H1 (cell line): ENCODE results near the gene TAAR1. TPM values are rescaled to one million over a fixed set of nuclear protein-coding genes. Genes with fewer than 3 reads are reported as not detected.
A peak's percentile ranks its signal among the peaks of the same experiment; 100 is the strongest.

ENCODE experiments used
- CTCF ChIA-PET: fragments of 300-600 bp; sonication (Branson Sonifier 250); formaldehyde crosslinking; loops from one replicate; lab custom pipeline; 2021; ENCODE audit not compliant: partially characterized antibody; lab: Charles Lee
- POLR2A ChIA-PET: fragments of 300-600 bp; sonication (Branson Sonifier 250); formaldehyde crosslinking; loops from one replicate; lab custom pipeline; 2021; ENCODE audit warnings: inconsistent platforms; ENCODE audit not compliant: partially characterized antibody; lab: Charles Lee
- DNase-seq, 2 experiments: peaks; one replicate each; pipeline versions ENCODE4 v3.0.0 to v3.0.0-alpha.2; 2010 to 2022; ENCODE audit warnings: low spot score in 2 of 2, low read depth in 1 of 2, mixed read lengths in 1 of 2
- FAIRE-seq: peaks from 2 replicates; lab custom pipeline; 2011; peaks lifted over from hg19 to GRCh38; lab: Jason Lieb, UNC
- H2AFZ ChIP-seq: 2 replicates; pipeline ENCODE4 v1.8.1; 2012; ENCODE audit warnings: low read length, inconsistent platforms
- H2AK5ac ChIP-seq: 2 replicates; pipeline ENCODE4 v1.6.1; 2013; ENCODE audit warnings: low read depth, low read length
- H2BK120ac ChIP-seq: replicated peaks from 2 replicates; pipeline ENCODE3; 2013; ENCODE audit warnings: low read depth, low read length, inconsistent platforms
- H2BK12ac ChIP-seq: 2 replicates; pipeline ENCODE4 v1.6.1; 2013; ENCODE audit warnings: low read depth, low read length
- H2BK15ac ChIP-seq: 2 replicates; pipeline ENCODE4 v1.6.1; 2013; ENCODE audit warnings: low read length
- H2BK20ac ChIP-seq: 2 replicates; pipeline ENCODE4 v1.6.1; 2013; ENCODE audit warnings: low read length
- H2BK5ac ChIP-seq: 2 replicates; pipeline ENCODE4 v1.6.1; 2013; ENCODE audit warnings: low read depth, low read length
- H3K14ac ChIP-seq: 2 replicates; pipeline ENCODE4 v1.6.1; 2013; ENCODE audit warnings: inconsistent platforms; ENCODE audit not compliant: insufficient read length
- H3K18ac ChIP-seq: 2 replicates; pipeline ENCODE4 v1.6.1; 2013; ENCODE audit warnings: low read length; ENCODE audit errors: extremely low read depth
- H3K23ac ChIP-seq: 2 replicates; pipeline ENCODE4 v1.6.1; 2013; ENCODE audit warnings: inconsistent platforms; ENCODE audit not compliant: insufficient read length
- H3K23me2 ChIP-seq: 2 replicates; pipeline ENCODE4 v1.6.1; 2013; ENCODE audit warnings: low read depth, low read length
- H3K27ac ChIP-seq: 2 replicates; pipeline ENCODE4 v1.6.1; 2011; ENCODE audit warnings: low read depth, low read length, inconsistent platforms
- H3K27me3 ChIP-seq, 4 experiments: replicated peaks in 1 of 4; 1 replicate in 1 of 4; 2 replicates in 3 of 4; pipeline versions ENCODE4 v1.6.1 to v1.8.1; 2011 to 2013; ENCODE audit warnings: low read length in 3 of 4, mild to moderate bottlenecking in 3 of 4, inconsistent platforms in 2 of 4, mixed read lengths in 2 of 4, moderate library complexity in 1 of 4; ENCODE audit not compliant: control insufficient read depth in 3 of 4, insufficient read depth in 3 of 4; ENCODE audit errors: extremely low read depth in 1 of 4
- H3K36me3 ChIP-seq, 4 experiments: 2 replicates each; pipeline versions ENCODE4 v1.6.1 to v1.8.1; 2011 to 2013; ENCODE audit warnings: mild to moderate bottlenecking in 4 of 4, low read length in 3 of 4, moderate library complexity in 2 of 4, control low read depth in 1 of 4, inconsistent platforms in 1 of 4; ENCODE audit not compliant: insufficient read depth in 4 of 4, control insufficient read depth in 2 of 4
- H3K4ac ChIP-seq: replicated peaks from 2 replicates; pipeline ENCODE3; 2013; ENCODE audit warnings: low read length, low read depth, mixed read lengths, inconsistent platforms; ENCODE audit not compliant: insufficient read length
- H3K4me1 ChIP-seq, 4 experiments: replicated peaks in 1 of 4; 1 replicate in 1 of 4; 2 replicates in 3 of 4; pipeline versions ENCODE4 v1.6.1 to v1.8.1; 2011 to 2013; ENCODE audit warnings: low read length in 3 of 4, inconsistent platforms in 2 of 4, mixed read lengths in 1 of 4; ENCODE audit not compliant: insufficient read depth in 4 of 4, control insufficient read depth in 3 of 4
- H3K4me2 ChIP-seq, 2 experiments: 2 replicates each; pipeline versions ENCODE4 v1.6.1 to v1.8.1; 2011 to 2013; ENCODE audit warnings: low read depth in 2 of 2, low read length in 2 of 2, control low read depth in 1 of 2, inconsistent platforms in 1 of 2, mild to moderate bottlenecking in 1 of 2; ENCODE audit not compliant: insufficient read depth in 1 of 2
- H3K4me3 ChIP-seq, 4 experiments: fragments of 200-600, 300-600 bp in 1 of 4; sonication (generic), shearing (Covaris generic), sonication (Bioruptor Twin) in 1 of 4; 2 replicates each; pipeline versions ENCODE4 v1.5.1 to v1.8.1; 2011 to 2016; ENCODE audit warnings: low read length in 4 of 4, low read depth in 3 of 4, control low read depth in 2 of 4, inconsistent platforms in 2 of 4, mild to moderate bottlenecking in 2 of 4, mixed read lengths in 1 of 4, moderate library complexity in 1 of 4; ENCODE audit not compliant: insufficient read depth in 2 of 4; ENCODE audit errors: extremely low read depth in 1 of 4
- H3K56ac ChIP-seq: replicated peaks from 2 replicates; pipeline ENCODE3; 2013; ENCODE audit warnings: low read depth, mild to moderate bottlenecking, mixed read lengths, low read length, inconsistent platforms; ENCODE audit not compliant: insufficient read length
- H3K79me1 ChIP-seq: 2 replicates; pipeline ENCODE4 v1.6.1; 2013; ENCODE audit warnings: low read depth, low read length, control low read depth
- H3K79me2 ChIP-seq, 2 experiments: 2 replicates each; pipeline versions ENCODE4 v1.6.1 to v1.8.1; 2012 to 2013; ENCODE audit warnings: low read length in 2 of 2, mild to moderate bottlenecking in 2 of 2, inconsistent platforms in 1 of 2; ENCODE audit not compliant: insufficient read depth in 2 of 2, control insufficient read depth in 1 of 2
- H3K9ac ChIP-seq, 4 experiments: replicated peaks in 1 of 4; 1 replicate in 1 of 4; 2 replicates in 3 of 4; pipeline versions ENCODE4 v1.6.1 to v1.8.1; 2011 to 2013; ENCODE audit warnings: low read depth in 3 of 4, low read length in 3 of 4, control low read depth in 2 of 4, mild to moderate bottlenecking in 2 of 4, moderate library complexity in 2 of 4, inconsistent platforms in 1 of 4; ENCODE audit errors: extremely low read depth in 1 of 4
- H3K9me3 ChIP-seq, 2 experiments: 2 replicates each; pipeline versions ENCODE4 v1.6.1 to v1.8.1; 2012 to 2013; ENCODE audit warnings: mild to moderate bottlenecking in 2 of 2, moderate library complexity in 2 of 2, control low read depth in 1 of 2, inconsistent platforms in 1 of 2, low read depth in 1 of 2, low read length in 1 of 2, mixed read lengths in 1 of 2; ENCODE audit not compliant: insufficient read depth in 2 of 2
- H4K20me1 ChIP-seq, 2 experiments: replicated peaks in 1 of 2; 2 replicates each; pipeline versions ENCODE3 to v1.8.1; 2011 to 2013; ENCODE audit warnings: inconsistent platforms in 2 of 2, low read length in 2 of 2, mild to moderate bottlenecking in 1 of 2; ENCODE audit not compliant: insufficient read depth in 2 of 2, control insufficient read depth in 1 of 2
- H4K5ac ChIP-seq: 2 replicates; pipeline ENCODE4 v1.6.1; 2013; ENCODE audit warnings: low read length, low read depth, mixed read lengths, inconsistent platforms; ENCODE audit not compliant: insufficient read length
- H4K8ac ChIP-seq: 2 replicates; pipeline ENCODE4 v1.8.0; 2013; ENCODE audit warnings: mild to moderate bottlenecking, moderate library complexity, low read length, inconsistent platforms; ENCODE audit not compliant: insufficient read depth; ENCODE audit errors: extremely low read depth
- H4K91ac ChIP-seq: replicated peaks from 2 replicates; pipeline ENCODE3; 2013; ENCODE audit warnings: low read length, mixed read lengths, inconsistent platforms; ENCODE audit not compliant: insufficient read length
- BACH1 ChIP-seq: IDR thresholded peaks from 2 replicates; pipeline ENCODE4 v1.6.1; 2012; ENCODE audit warnings: low read length, improper control_type of control experiment
- BCL11A ChIP-seq, 2 experiments: IDR thresholded peaks; one replicate each; pipeline ENCODE4 v1.6.1; 2011; ENCODE audit warnings: low read depth in 2 of 2, low read length in 2 of 2, mild to moderate bottlenecking in 2 of 2
- BRCA1 ChIP-seq: IDR thresholded peaks from 2 replicates; pipeline ENCODE4 v1.6.1; 2012; ENCODE audit warnings: low read depth, low read length, improper control_type of control experiment
- E2F6 ChIP-seq: IDR thresholded peaks from 2 replicates; pipeline ENCODE4 v1.6.1; 2012; ENCODE audit warnings: inconsistent platforms
- EGR1 ChIP-seq: IDR thresholded peaks from 2 replicates; pipeline ENCODE4 v1.6.1; 2011; ENCODE audit warnings: low read depth, low read length, borderline replicate concordance
- HDAC2 ChIP-seq, 2 experiments: fragments of 300-600 bp in 1 of 2; sonication (generic) in 1 of 2; IDR thresholded peaks; 2 replicates each; pipeline ENCODE4 v1.6.1; 2011 to 2012; ENCODE audit warnings: low read depth in 2 of 2, low read length in 2 of 2, mild to moderate bottlenecking in 2 of 2, moderate library complexity in 2 of 2, borderline replicate concordance in 1 of 2, inconsistent platforms in 1 of 2
- JUN ChIP-seq: IDR thresholded peaks from 2 replicates; pipeline ENCODE4 v1.6.1; 2011; ENCODE audit warnings: low read depth, mild to moderate bottlenecking, improper control_type of control experiment, low read length
- JUND ChIP-seq: IDR thresholded peaks from 2 replicates; pipeline ENCODE4 v1.6.1; 2011; ENCODE audit warnings: mild to moderate bottlenecking, improper control_type of control experiment, low read length
- KDM1A ChIP-seq: fragments of 200-600, 300-600 bp; sonication (generic); IDR thresholded peaks from 2 replicates; pipeline ENCODE4 v1.7.1; 2016; ENCODE audit warnings: mild to moderate bottlenecking, low read length, borderline replicate concordance
- KDM4A ChIP-seq: IDR thresholded peaks from one replicate; pipeline ENCODE4 v1.7.1; 2012; ENCODE audit warnings: low read depth, mild to moderate bottlenecking, moderate library complexity, low read length, inconsistent platforms; ENCODE audit not compliant: severe bottlenecking
- PHF8 ChIP-seq: fragments of 200-600 bp; sonication (generic); conservative IDR thresholded peaks from 2 replicates; pipeline ENCODE4 v1.7.1; 2012; ENCODE audit warnings: low read depth, mild to moderate bottlenecking, inconsistent platforms, low read length, moderate library complexity
- POLR2AphosphoS5 ChIP-seq: IDR thresholded peaks from 2 replicates; pipeline ENCODE4 v1.6.1; 2011; ENCODE audit warnings: low read depth, low read length
- SP1 ChIP-seq: IDR thresholded peaks from 2 replicates; pipeline ENCODE4 v1.6.1; 2011; ENCODE audit warnings: low read depth, low read length
- YY1 ChIP-seq: IDR thresholded peaks from 2 replicates; pipeline ENCODE4 v1.6.1; 2011; ENCODE audit warnings: low read depth, mild to moderate bottlenecking, low read length
- WGBS, 2 experiments: shearing (Covaris generic) in 1 of 2; methylation state at CpG; one replicate each; pipeline versions ENCODE4 v1.1.6 to v1.1.7; 2013 to 2015; ENCODE audit warnings: low lambda C conversion rate in 2 of 2, mixed read lengths in 2 of 2, inconsistent platforms in 1 of 2, low coverage in 1 of 2, missing lambda C conversion rate in 1 of 2; ENCODE audit not compliant: insufficient replicate concordance in 2 of 2, insufficient coverage in 1 of 2, insufficient read length in 1 of 2; ENCODE audit errors: extremely low coverage in 1 of 2, missing lambda C conversion rate in 1 of 2; 5-methylcytosine and 5-hydroxymethylcytosine counted together
- polyA plus RNA-seq, 7 experiments: library from polyadenylated mRNA; depleted of rRNA in 3 of 7; stranded (reverse) in 5 of 7; unstranded in 2 of 7; fragments of >200 nt in 5 of 7; fragments of 200-250 nt in 2 of 7; gene quantifications; 1 replicate in 5 of 7; 2 replicates in 1 of 7; 4 replicates in 1 of 7; pipeline versions ENCODE4 v1.2.1 to v1.2.3, GENCODE V29; 2011 to 2013; ENCODE audit warnings: missing spikeins in 2 of 7, mixed read lengths in 2 of 7
- total RNA-seq: library from RNA; stranded (reverse); fragmentation: NEBNext Ultra II Directional; extraction: Animal tissue kit (Norgen Biotek cat#: 25700); gene quantifications from 2 replicates; pipeline ENCODE4 v1.2.1, GENCODE V29; 2021

Gene TAAR1
- total and polyA plus RNA-seq, 2 of the 8 experiments (the other 6 are each of a cell fraction or from before 2014, with no cell fraction given): not detected

- Histone ChIP-seq H2AFZ (no peak overlapping the region), H3K4me2 (peak overlapping the region in 1 of 2 experiments; percentile 11; a peak in 2 of 4 replicates), H3K79me1 (no peaks in the 10 kb centered on the region), H2BK5ac (no peak overlapping the region), H2AK5ac (no peak overlapping the region), H3K18ac (no peak overlapping the region), H2BK15ac (no peak overlapping the region), H2BK120ac (no peak overlapping the region), H3K23me2 (no peaks in the 10 kb centered on the region), H4K5ac (no peak overlapping the region), H3K4me3 (0 out of 8 replicates have a peak overlapping the region, but pooled peaks of 1 of the 4 experiments have one; percentile 4), H3K4ac (no peak overlapping the region), H3K56ac (no peak overlapping the region), H3K14ac (no peak overlapping the region), H3K27ac (no peak overlapping the region), H4K91ac (no peak overlapping the region), H4K8ac (no peak overlapping the region), H3K9ac (no peak overlapping the region), H2BK12ac (no peak overlapping the region), H3K9me3 (peaks cover 0 to 8% of the 10 kb centered on the region in 2 experiments; a peak in 2 of 4 replicates), H3K27me3 (no peaks in the 10 kb centered on the region), H2BK20ac (no peak overlapping the region), H3K23ac (no peak overlapping the region), H3K79me2 (no peaks in the 10 kb centered on the region), H4K20me1 (no peaks in the 10 kb centered on the region), H3K4me1 (peaks cover 0 to 6% (median 0%) of the 10 kb centered on the region in 4 experiments; a peak in 2 of 7 replicates), H3K36me3 (peaks cover 0 to 3% (median 0%) of the 10 kb centered on the region in 4 experiments; a peak in 1 of 8 replicates)
- FAIRE-seq (no peak), DNase-seq (no peak)
- 83% methylated on average over 4 of the region's 4 CpGs; no CpG with 5 or more reads in 1 of the 2 experiments for WGBS, 2 experiments
- ChIA-PET CTCF (interaction anchor here (0.9 to 1.8 kb wide), 4 partner anchors 15 to 386 kb away, joined by 3 to 6 read pairs (median 4); no protein-coding TSS in a partner anchor), POLR2A (no interaction called here)
- TF ChIP-seq JUN (no peak), POLR2AphosphoS5 (no peak), YY1 (no peak), E2F6 (no peak), JUND (no peak), HDAC2 (IDR thresholded peaks at IDR 0.05; ENCODE audit: borderline replicate concordance in 1 of 2, low read depth in 2 of 2, low read length in 2 of 2) (no peak), BRCA1 (no peak), KDM1A (no peak), SP1 (peak; percentile 79; the same call in 1 of the 2 replicates), KDM4A (no peak), PHF8 (no peak), BCL11A (IDR thresholded peaks at IDR 0.05; ENCODE audit: low read depth in 2 of 2, low read length in 2 of 2) (no peak), EGR1 (no peak), BACH1 (peak; percentile 93)
These were observed 7.1 kb upstream of the TAAR1 start for GRCh38 chr6:132666118-132666517.
